GM18520 (cell line): ENCODE data around the gene ARVCF.

Source experiments
- ATAC-seq: cut with Tn5 transposase; IDR thresholded peaks from one replicate; pipeline ENCODE4 v1.9.1; 2021; ENCODE audit not compliant: unreplicated experiment

The ARVCF gene

GRCh38 chr22:20019661-20020532, 3.3 kb upstream of the ARVCF start:
- no peak for ATAC-seq

GRCh38 chr22:20018001-20018400, 1.4 kb upstream of the ARVCF start:
- ATAC-seq: no peak

- ATAC-seq: no peak
These were observed 967 bp upstream of the ARVCF start for GRCh38 chr22:20017622-20017958.

- ATAC-seq: no peak
These were observed 471 bp downstream of the ARVCF start for GRCh38 chr22:20015971-20016733.

GRCh38 chr22:20015187-20015625, 1.4 kb downstream of the ARVCF start:
- ATAC-seq: no peak

GRCh38 chr22:20014526-20015186, 2.0 kb downstream of the ARVCF start:
- ATAC-seq: no peak

- ATAC-seq: no peak
These were observed 3.2 kb downstream of the ARVCF start for GRCh38 chr22:20013382-20013871.

- ATAC-seq: no peak
These were observed 3.8 kb downstream of the ARVCF start for GRCh38 chr22:20012741-20013331.

GRCh38 chr22:20011993-20012740, 4.5 kb downstream of the ARVCF start:
- no peak for ATAC-seq

- no peak for ATAC-seq
These were observed 5.3 kb downstream of the ARVCF start for GRCh38 chr22:20011123-20011992.

- no peak for ATAC-seq
These were observed 6.1 kb downstream of the ARVCF start for GRCh38 chr22:20010307-20011122.

- ATAC-seq: no peak
These were observed 6.9 kb downstream of the ARVCF start for GRCh38 chr22:20009582-20010306.

GRCh38 chr22:20009018-20009491, 7.6 kb downstream of the ARVCF start:
- no peak for ATAC-seq

GRCh38 chr22:20008221-20008995, 8.2 kb downstream of the ARVCF start:
- ATAC-seq: no peak

GRCh38 chr22:20004464-20004863, 12.2 kb downstream of the ARVCF start:
- ATAC-seq: no peak

- ATAC-seq: no peak
These were observed 13.3 kb downstream of the ARVCF start for GRCh38 chr22:20003304-20003703.

GRCh38 chr22:20002636-20003035, 14.0 kb downstream of the ARVCF start:
- ATAC-seq: no peak
